Stimulated activated naive CD8-positive, alpha-beta T cell treated with anti-CD3 and anti-CD28 coated beads, Interleukin-15, amount 100 ng/mL, for 72 hours (primary cell): Measurements from ENCODE around the gene IL10.
A peak's percentile ranks its signal among the peaks of the same experiment; 100 is the strongest.

Experiments used
- ATAC-seq: fragments of 150-1000 bp; cut with Tn5 transposase; 2 replicates; pipeline ENCODE4 v1.10.0; 2021; ENCODE audit warnings: mild to moderate bottlenecking, moderate library complexity
- DNase-seq, 2 donors: peaks; one replicate each; pipeline ENCODE4 v3.0.0; 2021 to 2022
- H3K27ac Mint-ChIP-seq, 2 donors: one replicate each; pipeline ENCODE4 v1.8.0; 2022; ENCODE audit warnings: mild to moderate bottlenecking in 2 of 2, mixed read lengths in 2 of 2, moderate library complexity in 2 of 2
- H3K27me3 Mint-ChIP-seq: one replicate; pipeline ENCODE4 v1.8.0; 2022; ENCODE audit warnings: mixed read lengths
- H3K4me1 Mint-ChIP-seq: one replicate; pipeline ENCODE4 v1.8.0; 2022; ENCODE audit warnings: mild to moderate bottlenecking, mixed read lengths
- H3K4me3 Mint-ChIP-seq, 2 donors: one replicate each; pipeline ENCODE4 v1.8.0; 2022; ENCODE audit warnings: mild to moderate bottlenecking in 2 of 2, mixed read lengths in 2 of 2, moderate library complexity in 1 of 2
- H3K9me3 Mint-ChIP-seq, 2 donors: one replicate each; pipeline ENCODE4 v1.8.0; 2022; ENCODE audit warnings: mixed read lengths in 2 of 2

Gene IL10

DNA sequence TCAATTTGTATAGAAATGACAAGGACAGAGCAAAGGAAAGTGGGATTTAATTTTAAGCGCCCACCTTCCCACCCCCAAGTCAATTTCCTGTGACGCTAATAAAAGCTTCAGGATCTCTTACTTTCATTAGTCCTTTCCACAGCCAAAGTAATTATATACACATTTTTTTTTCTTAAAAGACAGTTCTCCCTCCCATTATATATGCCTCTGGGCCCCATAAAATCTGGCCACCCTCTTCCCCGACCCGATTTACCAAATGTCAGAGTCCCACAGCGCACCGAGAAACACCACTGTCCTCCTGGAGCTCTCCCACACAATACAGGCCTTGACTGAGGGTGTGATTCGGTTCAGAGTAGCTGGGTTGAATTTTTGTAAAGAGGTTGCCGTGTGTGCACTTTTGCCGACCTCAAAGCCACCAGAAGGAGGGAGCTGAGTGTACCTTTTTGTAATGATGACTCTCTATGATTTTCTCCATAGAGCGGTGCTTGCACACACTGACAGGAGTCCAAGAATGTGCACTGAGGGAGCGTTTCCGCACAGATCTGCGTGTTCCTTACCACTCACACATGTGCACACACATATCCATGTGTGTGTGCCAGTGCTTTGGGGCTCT is 26.2 kb upstream of the IL10 start:
- Mint-ChIP-seq H3K27me3 (no peaks in the 10 kb centered on the region), H3K9me3 (no peaks in the 10 kb centered on the region), H3K27ac (no peak overlapping the region), H3K4me3 (no peak overlapping the region), H3K4me1 (peaks cover 70% of the 10 kb centered on the region)
- DNase-seq: no peak
- no peak for ATAC-seq

- ATAC-seq (peak; percentile 45), DNase-seq (no peak)
- Mint-ChIP-seq H3K4me3 (no peak overlapping the region), H3K27ac (no peak overlapping the region), H3K4me1 (peaks cover 70% of the 10 kb centered on the region), H3K9me3 (no peaks in the 10 kb centered on the region), H3K27me3 (no peaks in the 10 kb centered on the region)
Measured at GRCh38 chr1:206797534-206798383, 25.5 kb upstream of the IL10 start.

DNA sequence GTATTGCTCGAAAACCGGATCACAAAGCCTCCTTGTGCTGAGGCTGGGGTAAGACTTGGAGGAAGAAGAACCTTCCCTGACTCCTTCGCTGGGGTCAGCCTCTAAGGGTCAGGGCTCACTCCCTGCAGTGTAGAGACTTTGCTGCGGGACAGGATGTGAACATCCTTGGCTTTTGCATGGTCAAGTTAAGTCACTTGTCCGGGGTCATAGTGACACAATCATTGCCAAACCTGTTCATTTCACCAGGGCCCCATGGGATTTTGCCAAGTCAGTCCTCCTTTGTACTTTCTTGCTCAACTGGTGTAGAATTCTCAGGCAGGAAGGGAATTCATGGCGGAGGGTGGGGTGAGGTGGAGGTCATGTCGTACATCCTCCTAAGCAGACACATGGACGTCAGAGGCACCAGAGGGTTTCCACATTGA is 24.7 kb upstream of the IL10 start:
- no peak for DNase-seq
- Mint-ChIP-seq H3K4me3 (no peak overlapping the region), H3K4me1 (peaks cover 70% of the 10 kb centered on the region)

GRCh38 chr1:206796116-206796515 is 23.8 kb upstream of the IL10 start:
- H3K4me3 Mint-ChIP-seq: no peak overlapping the region
- H3K9me3 Mint-ChIP-seq: no peaks in the 10 kb centered on the region
- peaks cover 70% of the 10 kb centered on the region for H3K4me1 Mint-ChIP-seq
- no peaks in the 10 kb centered on the region for H3K27me3 Mint-ChIP-seq
- DNase-seq: no peak
- ATAC-seq: no peak
- no peak overlapping the region for H3K27ac Mint-ChIP-seq

More for the DNA sequence above, 24.7 kb upstream of the IL10 start:
- ATAC-seq: no peak
- Mint-ChIP-seq H3K27me3 (no peaks in the 10 kb centered on the region), H3K9me3 (no peaks in the 10 kb centered on the region), H3K27ac (no peak overlapping the region)

GRCh38 chr1:206794294-206794908 is 22.1 kb upstream of the IL10 start:
- Mint-ChIP-seq H3K9me3 (no peaks in the 10 kb centered on the region), H3K27me3 (no peaks in the 10 kb centered on the region), H3K4me3 (peak overlapping the region; percentile 68 to 81), H3K4me1 (peaks cover 74% of the 10 kb centered on the region), H3K27ac (peak overlapping the region; percentile 84 to 93)
- peak; percentile 59 for ATAC-seq
- peak in 1 of 2 donors; percentile 49 for DNase-seq

GRCh38 chr1:206793620-206794019 is 21.3 kb upstream of the IL10 start:
- H3K27ac Mint-ChIP-seq: no peak overlapping the region
- H3K4me3 Mint-ChIP-seq: no peak overlapping the region
- H3K27me3 Mint-ChIP-seq: no peaks in the 10 kb centered on the region

DNA sequence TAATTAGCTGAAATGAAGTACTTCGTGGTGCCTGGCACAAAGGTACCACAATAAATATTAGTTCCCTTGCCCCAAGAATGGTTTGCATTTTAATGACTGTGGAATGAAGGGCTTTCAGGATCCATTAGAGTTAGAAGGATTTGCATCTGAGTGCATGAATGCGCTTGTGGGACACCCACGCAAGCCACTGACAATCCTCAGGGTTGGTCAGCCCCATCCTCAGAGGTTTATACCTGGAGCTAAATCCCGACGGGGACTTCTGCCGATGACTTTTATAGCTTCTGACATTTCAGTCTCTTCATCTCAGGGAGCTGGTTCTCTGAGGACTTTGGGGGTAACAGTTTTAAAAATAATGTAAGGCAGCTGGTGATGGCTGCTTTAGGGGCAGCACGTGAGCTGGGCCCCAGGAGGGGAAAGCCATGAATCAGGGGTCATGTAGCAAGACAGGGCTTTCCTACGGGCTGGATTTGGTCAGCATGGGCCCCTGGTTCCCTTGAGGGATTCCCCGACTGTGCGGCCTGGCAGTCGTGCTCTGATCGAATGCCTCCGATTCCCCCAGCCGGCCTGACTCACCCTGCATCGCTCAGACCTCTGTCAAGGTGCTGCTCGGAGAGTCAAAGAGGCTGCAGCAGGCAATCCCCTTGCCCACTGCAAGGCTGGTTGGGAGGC is 20.8 kb upstream of the IL10 start:
- Mint-ChIP-seq H3K9me3 (no peaks in the 10 kb centered on the region), H3K4me3 (no peak overlapping the region), H3K4me1 (peaks cover 67% of the 10 kb centered on the region), H3K27ac (no peak overlapping the region), H3K27me3 (peaks cover 2% of the 10 kb centered on the region)
- ATAC-seq (no peak), DNase-seq (no peak)

More at GRCh38 chr1:206793620-206794019, 21.3 kb upstream of the IL10 start:
- H3K9me3 Mint-ChIP-seq: no peaks in the 10 kb centered on the region
- peaks cover 70% of the 10 kb centered on the region for H3K4me1 Mint-ChIP-seq
- DNase-seq (no peak), ATAC-seq (no peak)

DNA sequence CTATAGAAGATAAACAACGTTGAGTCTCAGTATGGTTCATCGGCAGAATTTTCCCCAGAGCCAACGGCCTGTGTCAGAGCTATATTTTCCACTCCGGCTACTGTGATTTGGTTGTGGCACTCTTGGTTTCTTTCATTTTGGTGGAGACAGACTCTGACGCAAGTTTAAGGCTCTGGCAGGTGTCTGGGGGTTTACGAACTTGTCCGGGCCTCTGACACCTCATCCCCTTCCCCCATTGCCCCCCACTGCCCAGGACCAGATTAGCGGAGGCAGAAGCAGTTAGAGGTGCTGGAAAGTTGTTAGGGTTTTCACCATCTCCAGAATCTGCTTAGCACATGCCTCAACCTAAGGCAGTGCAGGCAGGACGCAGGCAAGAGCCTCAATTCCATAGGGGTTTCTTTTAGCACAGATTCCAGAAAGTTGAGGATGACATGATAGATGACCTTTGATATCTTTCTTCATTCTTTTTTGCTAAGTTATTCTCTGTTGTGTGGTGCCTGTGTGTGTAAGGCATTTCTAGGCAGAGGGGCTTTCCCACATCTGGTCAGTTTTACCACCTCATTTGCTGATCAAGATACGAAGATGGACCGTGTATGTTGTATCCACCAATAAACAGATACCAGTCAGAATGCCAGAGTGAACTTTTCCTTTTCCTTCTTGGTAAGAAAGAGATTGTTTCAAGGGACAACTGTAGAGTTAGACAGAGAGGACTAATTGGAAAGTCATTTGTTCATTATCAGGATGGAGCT is 18.4 kb upstream of the IL10 start:
- Mint-ChIP-seq H3K27me3 (peaks cover 13% of the 10 kb centered on the region), H3K27ac (no peak overlapping the region), H3K9me3 (no peaks in the 10 kb centered on the region), H3K4me1 (peaks cover 84% of the 10 kb centered on the region), H3K4me3 (peak overlapping the region; percentile 16 to 36)
- ATAC-seq (no peak), DNase-seq (no peak)

- Mint-ChIP-seq H3K9me3 (no peaks in the 10 kb centered on the region), H3K4me1 (peaks cover 84% of the 10 kb centered on the region), H3K4me3 (no peak overlapping the region), H3K27ac (no peak overlapping the region), H3K27me3 (peaks cover 13% of the 10 kb centered on the region)
- no peak for DNase-seq
- ATAC-seq: no peak
Measured at GRCh38 chr1:206788487-206789050, 16.3 kb upstream of the IL10 start.

- H3K9me3 Mint-ChIP-seq: no peaks in the 10 kb centered on the region
- H3K4me3 Mint-ChIP-seq: no peak overlapping the region
- DNase-seq (no peak), ATAC-seq (no peak)
- no peak overlapping the region for H3K27ac Mint-ChIP-seq
- peaks cover 13% of the 10 kb centered on the region for H3K27me3 Mint-ChIP-seq
- H3K4me1 Mint-ChIP-seq: peaks cover 82% of the 10 kb centered on the region
Measured at GRCh38 chr1:206787891-206788290, 15.6 kb upstream of the IL10 start.

DNA sequence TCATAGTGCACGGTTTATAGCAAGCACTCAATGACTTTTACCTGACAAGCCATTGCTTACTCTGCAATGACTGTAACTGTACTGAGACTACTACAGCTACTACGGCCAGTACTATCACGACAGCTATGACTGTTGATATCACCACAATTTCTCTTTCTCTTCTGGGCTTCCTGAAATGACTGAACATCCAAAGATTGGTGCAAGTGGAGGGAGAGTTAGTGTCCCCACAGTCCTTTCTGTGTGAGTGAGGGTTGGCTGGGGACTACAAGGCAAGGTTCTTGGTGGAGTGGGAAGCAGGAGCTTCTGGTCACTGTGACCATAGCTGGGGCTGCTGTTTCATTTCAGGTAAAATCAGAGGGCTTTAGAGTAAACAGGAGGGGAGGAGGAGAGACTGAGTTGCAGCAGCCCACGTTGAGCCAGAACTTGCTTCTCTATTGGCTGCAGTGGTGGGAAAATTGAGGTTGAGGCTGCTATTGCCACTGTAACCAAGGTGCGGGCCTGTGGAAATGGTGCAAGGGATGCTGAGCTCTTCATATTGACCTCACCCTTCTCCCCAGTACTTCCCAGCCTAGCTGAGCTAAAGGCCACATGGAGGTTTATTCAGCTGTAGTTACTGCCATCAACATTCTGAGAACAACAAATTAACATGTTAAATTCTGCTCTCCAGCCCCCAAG is 14.1 kb upstream of the IL10 start:
- peak; percentile 83 for ATAC-seq
- no peaks in the 10 kb centered on the region for H3K9me3 Mint-ChIP-seq
- no peak overlapping the region for H3K27ac Mint-ChIP-seq
- H3K4me3 Mint-ChIP-seq: peak overlapping the region in 1 of 2 donors; percentile 9
- no peak for DNase-seq
- H3K27me3 Mint-ChIP-seq: peaks cover 13% of the 10 kb centered on the region
- H3K4me1 Mint-ChIP-seq: peaks cover 76% of the 10 kb centered on the region

- Mint-ChIP-seq H3K4me1 (peaks cover 65% of the 10 kb centered on the region), H3K27me3 (peaks cover 13% of the 10 kb centered on the region), H3K9me3 (no peaks in the 10 kb centered on the region), H3K27ac (peak overlapping the region in 1 of 2 donors; percentile 51), H3K4me3 (no peak overlapping the region)
- DNase-seq (no peak), ATAC-seq (no peak)
Measured at GRCh38 chr1:206785182-206785765, 13.0 kb upstream of the IL10 start.

- peak; percentile 83 to 90 for DNase-seq
- peaks cover 62% of the 10 kb centered on the region for H3K4me1 Mint-ChIP-seq
- peaks cover 13% of the 10 kb centered on the region for H3K27me3 Mint-ChIP-seq
- no peaks in the 10 kb centered on the region for H3K9me3 Mint-ChIP-seq
- H3K27ac Mint-ChIP-seq: peak overlapping the region; percentile 51 to 66
- H3K4me3 Mint-ChIP-seq: peak overlapping the region; percentile 75 to 79
- ATAC-seq: peak; percentile 87
Measured at GRCh38 chr1:206784471-206784903, 12.2 kb upstream of the IL10 start.

DNA sequence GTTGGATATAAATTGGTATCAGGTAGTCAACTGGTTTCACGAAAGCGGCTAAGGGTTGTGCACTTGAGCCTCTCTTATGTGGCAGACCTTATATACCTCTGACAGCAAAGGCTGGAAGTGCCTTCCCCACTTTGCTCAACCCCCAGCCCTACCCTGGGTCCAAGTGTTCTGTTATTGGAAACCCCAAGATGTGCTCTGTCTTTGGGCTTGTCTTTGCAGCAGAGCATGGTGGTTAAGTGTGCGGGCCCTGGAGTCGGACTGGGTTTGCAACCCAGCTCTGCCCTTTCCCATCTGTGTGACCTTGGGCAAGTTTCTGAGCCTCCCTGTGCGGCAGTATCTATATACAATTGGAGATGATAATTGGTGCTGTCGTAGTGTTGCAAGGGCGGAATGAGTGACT is 11.2 kb upstream of the IL10 start:
- no peak overlapping the region for H3K27ac Mint-ChIP-seq
- peaks cover 62% of the 10 kb centered on the region for H3K4me1 Mint-ChIP-seq
- ATAC-seq (no peak), DNase-seq (no peak)
- H3K4me3 Mint-ChIP-seq: no peak overlapping the region
- H3K27me3 Mint-ChIP-seq: peaks cover 13% of the 10 kb centered on the region
- no peaks in the 10 kb centered on the region for H3K9me3 Mint-ChIP-seq
